SU-DHL-6 (cell line): Measurements from ENCODE around the gene AGO3.

Experiments
- EZH2phosphoT487 ChIP-seq: fragments of 200-600 bp; sonication (generic), shearing (Covaris generic); conservative IDR thresholded peaks from 2 replicates; pipeline ENCODE4 v1.6.1; 2018; ENCODE audit warnings: mild to moderate bottlenecking, antibody characterized with exemption, low read length, moderate library complexity, mixed read lengths
- TF ChIP-seq, protein P1 (sequence below): fragments of 200-600 bp; sonication (generic); IDR thresholded peaks from one replicate; pipeline ENCODE4 v1.5.1; 2017; ENCODE audit warnings: antibody characterized with exemption, mild to moderate bottlenecking, low read length, moderate library complexity; ENCODE audit not compliant: insufficient read depth, poor library complexity, severe bottlenecking

DNA sequence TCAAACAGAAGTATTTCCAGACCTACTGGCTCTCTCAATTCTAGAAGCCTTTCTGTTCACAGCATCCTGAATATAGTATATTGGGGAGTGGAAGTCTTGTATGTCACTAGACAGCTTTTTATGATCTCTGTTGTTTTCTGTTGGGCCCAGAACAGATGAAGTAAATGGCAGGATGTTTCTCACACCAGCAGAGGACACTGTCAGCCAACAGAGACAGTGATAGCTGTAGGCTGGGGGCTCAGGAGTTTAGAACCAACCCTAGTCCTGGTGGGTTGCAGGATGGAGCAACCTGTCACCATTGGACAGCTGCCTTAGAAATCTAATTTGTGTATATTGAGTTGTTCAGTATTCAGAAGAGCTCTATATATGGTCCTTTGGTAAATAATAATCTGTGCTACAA is 31.0 kb upstream of the AGO3 start:
- TF ChIP-seq, protein P1, sequence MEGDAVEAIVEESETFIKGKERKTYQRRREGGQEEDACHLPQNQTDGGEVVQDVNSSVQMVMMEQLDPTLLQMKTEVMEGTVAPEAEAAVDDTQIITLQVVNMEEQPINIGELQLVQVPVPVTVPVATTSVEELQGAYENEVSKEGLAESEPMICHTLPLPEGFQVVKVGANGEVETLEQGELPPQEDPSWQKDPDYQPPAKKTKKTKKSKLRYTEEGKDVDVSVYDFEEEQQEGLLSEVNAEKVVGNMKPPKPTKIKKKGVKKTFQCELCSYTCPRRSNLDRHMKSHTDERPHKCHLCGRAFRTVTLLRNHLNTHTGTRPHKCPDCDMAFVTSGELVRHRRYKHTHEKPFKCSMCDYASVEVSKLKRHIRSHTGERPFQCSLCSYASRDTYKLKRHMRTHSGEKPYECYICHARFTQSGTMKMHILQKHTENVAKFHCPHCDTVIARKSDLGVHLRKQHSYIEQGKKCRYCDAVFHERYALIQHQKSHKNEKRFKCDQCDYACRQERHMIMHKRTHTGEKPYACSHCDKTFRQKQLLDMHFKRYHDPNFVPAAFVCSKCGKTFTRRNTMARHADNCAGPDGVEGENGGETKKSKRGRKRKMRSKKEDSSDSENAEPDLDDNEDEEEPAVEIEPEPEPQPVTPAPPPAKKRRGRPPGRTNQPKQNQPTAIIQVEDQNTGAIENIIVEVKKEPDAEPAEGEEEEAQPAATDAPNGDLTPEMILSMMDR: no peak
- TF ChIP-seq EZH2phosphoT487: no peak
